ENCODE results near the gene GLI3.

The GLI3 gene

GRCh38 chr7:41972270-41972669 lies 264.7 kb downstream of the GLI3 start:
- no peak for DNase-seq (ENCODE audit: low read depth in 3 of 3)

- DNase-seq (ENCODE audit: low read depth in 3 of 3): no peak
Observed at GRCh38 chr7:41971640-41972187, 265.3 kb downstream of the GLI3 start.

- DNase-seq (ENCODE audit: low read depth in 3 of 3): no peak
Observed at GRCh38 chr7:41970941-41971340, 266.1 kb downstream of the GLI3 start.

- no peak for DNase-seq (ENCODE audit: low read depth in 3 of 3)
Observed at GRCh38 chr7:41969561-41970105, 267.4 kb downstream of the GLI3 start.

GRCh38 chr7:41967156-41967555 lies 269.9 kb downstream of the GLI3 start:
- no peak for DNase-seq (ENCODE audit: low read depth in 3 of 3)

GRCh38 chr7:41965951-41966505 lies 271.0 kb downstream of the GLI3 start:
- no peak for DNase-seq (ENCODE audit: low read depth in 3 of 3)

GRCh38 chr7:41964849-41965745 lies 271.9 kb downstream of the GLI3 start:
- DNase-seq (ENCODE audit: low read depth in 3 of 3): no peak

- no peak for DNase-seq (ENCODE audit: low read depth in 3 of 3)
Observed at GRCh38 chr7:41964183-41964753, 272.7 kb downstream of the GLI3 start.

- DNase-seq (ENCODE audit: low read depth in 3 of 3): no peak
Observed at GRCh38 chr7:41956705-41957104, 280.3 kb downstream of the GLI3 start.

- DNase-seq (ENCODE audit: low read depth in 3 of 3): no peak
Observed at GRCh38 chr7:41955893-41956675, 280.9 kb downstream of the GLI3 start.

- DNase-seq (ENCODE audit: low read depth in 3 of 3): no peak
Observed at GRCh38 chr7:41955451-41955850, 281.6 kb downstream of the GLI3 start.

- no peak for DNase-seq (ENCODE audit: low read depth in 3 of 3)
Observed at GRCh38 chr7:41954976-41955375, 282.0 kb downstream of the GLI3 start.

- DNase-seq (ENCODE audit: low read depth in 3 of 3): no peak
Observed at GRCh38 chr7:41948503-41948902, 288.5 kb downstream of the GLI3 start.

- DNase-seq (ENCODE audit: low read depth in 3 of 3): peak; percentile 40 to 63 (median 59)
Observed at GRCh38 chr7:41943094-41943577, 293.9 kb downstream of the GLI3 start.

GRCh38 chr7:41942468-41943093 lies 294.4 kb downstream of the GLI3 start:
- no peak for DNase-seq (ENCODE audit: low read depth in 3 of 3)

- peak; percentile 9 to 32 (median 16) for DNase-seq (ENCODE audit: low read depth in 3 of 3)
Observed at GRCh38 chr7:41940760-41941343, 296.2 kb downstream of the GLI3 start.

- DNase-seq (ENCODE audit: low read depth in 3 of 3): no peak
Observed at GRCh38 chr7:41938371-41938770, 298.6 kb downstream of the GLI3 start.

- DNase-seq (ENCODE audit: low read depth in 3 of 3): no peak
Observed at GRCh38 chr7:41933427-41933826, 303.6 kb downstream of the GLI3 start.

- DNase-seq (ENCODE audit: low read depth in 3 of 3): no peak
Observed at GRCh38 chr7:41931263-41931646, 305.8 kb downstream of the GLI3 start.

GRCh38 chr7:41930538-41931262 lies 306.3 kb downstream of the GLI3 start:
- no peak for DNase-seq (ENCODE audit: low read depth in 3 of 3)
